GM21529 (cell line): ENCODE results near the gene RNF26.
"Not testable (repeated sequence)": the region's sequence is repeated elsewhere in the genome, so short reads cannot be mapped to it uniquely, and the experiment has no call there.

Source experiments
- ATAC-seq: cut with Tn5 transposase; IDR thresholded peaks from one replicate; pipeline ENCODE4 v1.9.1; 2021; ENCODE audit not compliant: unreplicated experiment

The RNF26 gene

GRCh38 chr11:119381181-119381988, 47.1 kb downstream of the RNF26 start, which contains the start of gene USP2:
USP2 (minus strand) TSS chr11:119381690; CDS start chr11:119373480, 8,210 bp downstream.
- peak; percentile 99 for ATAC-seq

- ATAC-seq: no peak
Measured at GRCh38 chr11:119382101-119382500, 47.8 kb downstream of the RNF26 start.

GRCh38 chr11:119382513-119382912, 48.2 kb downstream of the RNF26 start:
- not testable (repeated sequence) for ATAC-seq

GRCh38 chr11:119384332-119384731, 50.0 kb downstream of the RNF26 start:
- no peak for ATAC-seq
